Measurements from ENCODE around the gene DDX1. TPM values are rescaled to one million over a fixed set of nuclear protein-coding genes. Genes with fewer than 3 reads are reported as not detected.

Gene DDX1
- total and polyA plus RNA-seq, 2 experiments from 2014 or later: 99.9 to 102 TPM

GRCh38 chr2:15616429-15616828 lies 24.8 kb downstream of the DDX1 start:
- H3K4me3 Mint-ChIP-seq: no peak overlapping the region
- 0 out of 2 replicates have a peak, but pooled peaks cover 4% of the 10 kb centered on the region for H3K79me2 ChIP-seq (replicated peaks; ENCODE audit: insufficient read depth)
- ATAC-seq: no peak
- no peaks in the 10 kb centered on the region for H3K9me2 ChIP-seq (ENCODE audit: insufficient read depth)
- no peak overlapping the region for H2AFZ ChIP-seq
- H3K36me3 Mint-ChIP-seq (ENCODE audit: low read depth): peaks cover 49% of the 10 kb centered on the region
- no peak overlapping the region for H3K27ac ChIP-seq (ENCODE audit: low read depth)
- no peaks in the 10 kb centered on the region for H3K27me3 ChIP-seq (ENCODE audit: insufficient read depth)
- H3K9me3 Mint-ChIP-seq: peaks cover 5% of the 10 kb centered on the region; the same call in 2 of the 3 replicates
- H3F3A ChIP-seq (replicated peaks; ENCODE audit: low read depth): no peaks in the 10 kb centered on the region
- H3K4me1 ChIP-seq (ENCODE audit: insufficient read depth): no peaks in the 10 kb centered on the region
- no peak for TF ChIP-seq ETS1 (IDR thresholded peaks at IDR 0.05)
- no peak for TF ChIP-seq JUNB (IDR thresholded peaks at IDR 0.05; ENCODE audit: unreplicated experiment)
- TF ChIP-seq STAT1 (IDR thresholded peaks at IDR 0.05; ENCODE audit: unreplicated experiment): no peak
- TF ChIP-seq EZH2 (IDR thresholded peaks at IDR 0.05; ENCODE audit: low read depth, unreplicated experiment): no peak
- TF ChIP-seq ZNF114 (CRISPR knock-in tag; IDR thresholded peaks at IDR 0.05): no peak
- no peak for TF ChIP-seq POLR2AphosphoS5 (IDR thresholded peaks at IDR 0.05; ENCODE audit: low read depth)
- no peak for TF ChIP-seq ZNF331 (CRISPR knock-in tag; IDR thresholded peaks at IDR 0.05; ENCODE audit: low read depth)
- no peak for TF ChIP-seq EZH2phosphoT487 (IDR thresholded peaks at IDR 0.05; ENCODE audit: unreplicated experiment)
- TF ChIP-seq NANOG (IDR thresholded peaks at IDR 0.05; ENCODE audit: borderline replicate concordance): no peak
- TF ChIP-seq CTCF (conservative IDR thresholded peaks at IDR 0.05; ENCODE audit: low read depth in 2 of 2): no peak
- no peak for TF ChIP-seq REST (IDR thresholded peaks at IDR 0.05; ENCODE audit: unreplicated experiment)
- no peak for TF ChIP-seq CREB1 (CRISPR knock-in tag; IDR thresholded peaks at IDR 0.05; ENCODE audit: low read depth)
- no peak overlapping the region for H3K4me2 ChIP-seq
- H3K27ac Mint-ChIP-seq: no peak overlapping the region
- peaks cover 41% of the 10 kb centered on the region for H3K36me3 ChIP-seq (ENCODE audit: insufficient read depth)
- H3K4me1 Mint-ChIP-seq: no peaks in the 10 kb centered on the region
- no peak overlapping the region for H3K4me3 ChIP-seq
- H4K20me1 ChIP-seq (replicated peaks; ENCODE audit: insufficient read depth): no peaks in the 10 kb centered on the region; the same call in 1 of the 2 replicates
- no peak for DNase-seq (ENCODE audit: low spot score)
- H3K27me3 Mint-ChIP-seq (ENCODE audit: insufficient read depth, low read depth, poor library complexity): no peaks in the 10 kb centered on the region

Data from GM23338 (cell line).